CD1c-positive myeloid dendritic cell (primary cell): ENCODE data around the gene JARID2.
A peak's percentile ranks its signal among the peaks of the same experiment; 100 is the strongest.

Experiments used
- DNase-seq: peaks from one replicate; pipeline ENCODE4 v3.0.0-alpha.2; 2016; ENCODE audit errors: extremely low spot score

JARID2 gene

GRCh38 chr6:15355683-15356099 is 109.8 kb downstream of the JARID2 start:
- DNase-seq = no peak

GRCh38 chr6:15356179-15356578 is 110.3 kb downstream of the JARID2 start:
- peak; percentile 41 for DNase-seq

- DNase-seq = no peak
Measured at GRCh38 chr6:15356937-15357336, 111.1 kb downstream of the JARID2 start.

GRCh38 chr6:15357782-15358181 is 111.9 kb downstream of the JARID2 start:
- DNase-seq = no peak

- DNase-seq = no peak
Measured at GRCh38 chr6:15358579-15359327, 112.9 kb downstream of the JARID2 start.

- no peak for DNase-seq
Measured at GRCh38 chr6:15359335-15359862, 113.5 kb downstream of the JARID2 start.

- DNase-seq = no peak
Measured at GRCh38 chr6:15360300-15360699, 114.4 kb downstream of the JARID2 start.

GRCh38 chr6:15361197-15361596 is 115.3 kb downstream of the JARID2 start:
- DNase-seq = no peak

GRCh38 chr6:15362274-15363160 is 116.6 kb downstream of the JARID2 start:
- DNase-seq = no peak

GRCh38 chr6:15363164-15363522 is 117.3 kb downstream of the JARID2 start:
- DNase-seq = no peak

GRCh38 chr6:15363523-15364400 is 117.9 kb downstream of the JARID2 start:
- DNase-seq = no peak

- no peak for DNase-seq
Measured at GRCh38 chr6:15364401-15365037, 118.7 kb downstream of the JARID2 start.

- DNase-seq = peak; percentile 84
Measured at GRCh38 chr6:15365273-15365687, 119.4 kb downstream of the JARID2 start.

- DNase-seq = no peak
Measured at GRCh38 chr6:15366003-15366535, 120.2 kb downstream of the JARID2 start.

GRCh38 chr6:15366879-15367278 is 121.0 kb downstream of the JARID2 start:
- no peak for DNase-seq

GRCh38 chr6:15368186-15368585 is 122.3 kb downstream of the JARID2 start:
- DNase-seq = peak; percentile 77

GRCh38 chr6:15368873-15369272 is 123.0 kb downstream of the JARID2 start:
- DNase-seq = no peak

GRCh38 chr6:15369838-15370237 is 124.0 kb downstream of the JARID2 start:
- no peak for DNase-seq

GRCh38 chr6:15370733-15371671 is 125.1 kb downstream of the JARID2 start:
- no peak for DNase-seq

GRCh38 chr6:15372932-15373331 is 127.1 kb downstream of the JARID2 start:
- DNase-seq = no peak
